Gastroesophageal sphincter (tissue), 3 donors: Measurements from ENCODE around the gene ADAM12.

Experiments
- CTCF ChIP-seq, 4 experiments: fragments of 200-600 bp in 2 of 4; fragments of 450-650 bp in 2 of 4; sonication (generic) in 1 of 4; IDR thresholded peaks; one replicate each; pipeline ENCODE4 v1.5.1; 2017 to 2019; ENCODE audit warnings: antibody characterized with exemption in 4 of 4, mild to moderate bottlenecking in 2 of 4, moderate library complexity in 2 of 4
- EP300 ChIP-seq: sonication (generic); formaldehyde crosslinking; IDR thresholded peaks from one replicate; pipeline ENCODE4 v1.6.1; 2017; ENCODE audit warnings: antibody characterized with exemption, mild to moderate bottlenecking
- POLR2A ChIP-seq, 2 donors: fragments of 450-650 bp; IDR thresholded peaks; one replicate each; pipeline ENCODE4 v1.6.1; 2017; ENCODE audit warnings: antibody characterized with exemption in 2 of 2, mild to moderate bottlenecking in 2 of 2, moderate library complexity in 1 of 2
- POLR2AphosphoS5 ChIP-seq: sonication (generic); formaldehyde crosslinking; IDR thresholded peaks from one replicate; pipeline ENCODE4 v1.6.1; 2017; ENCODE audit warnings: antibody characterized with exemption

DNA sequence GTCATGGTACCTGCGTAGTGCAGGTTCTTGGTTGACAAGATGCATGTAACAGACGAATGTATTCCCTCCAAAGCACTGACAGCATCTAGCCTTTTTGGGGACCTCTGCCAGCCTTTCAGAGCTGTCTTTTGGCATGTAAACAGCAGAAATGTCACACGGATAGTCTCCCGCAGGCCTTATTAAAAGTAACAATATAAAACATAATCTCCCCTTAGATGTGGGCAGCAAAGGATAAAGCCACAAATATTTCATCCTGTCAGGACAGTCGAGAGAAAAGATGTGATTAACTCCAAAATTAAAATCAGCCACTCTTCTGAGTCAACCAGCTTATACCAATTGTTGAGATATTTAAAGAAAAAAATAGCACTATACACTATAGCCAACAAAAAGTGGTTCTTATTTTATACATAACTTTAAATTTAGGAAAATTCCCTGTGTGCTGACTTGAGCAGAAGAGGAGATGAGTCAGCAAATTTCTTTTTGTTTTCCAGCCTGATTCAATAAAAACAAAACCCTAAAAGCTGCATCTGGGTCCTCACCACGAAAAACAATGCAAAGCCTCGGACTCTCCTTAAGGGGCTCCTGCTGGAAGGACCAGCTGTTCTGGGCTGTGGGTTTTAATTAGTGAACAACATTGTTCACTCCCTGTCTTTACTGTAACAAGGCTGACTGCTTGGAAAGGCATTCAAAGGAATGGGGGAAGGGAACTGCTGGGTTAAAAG, 240.2 kb downstream of the ADAM12 start:
- no peak for TF ChIP-seq CTCF (IDR thresholded peaks at IDR 0.05)
- no peak for TF ChIP-seq POLR2A (IDR thresholded peaks at IDR 0.05)
- no peak for TF ChIP-seq POLR2AphosphoS5
- no peak for TF ChIP-seq EP300
